GM23338 (cell line): Measurements from ENCODE around the gene ITCH.

Experiments used
- CREB1 ChIP-seq: fragments of 250-450 bp; sonication (Bioruptor Pico); IDR thresholded peaks from 2 replicates; pipeline ENCODE4 v1.5.0; 2020; ENCODE audit warnings: low read depth, mild to moderate bottlenecking, moderate library complexity
- CTCF ChIP-seq, 2 experiments: fragments of 200-600 bp in 1 of 2; sonication (generic) in 1 of 2; conservative IDR thresholded peaks; 2 replicates each; pipeline versions ENCODE4 v1.5.1 to v1.6.1; 2016 to 2017; ENCODE audit warnings: antibody characterized with exemption in 2 of 2, low read depth in 2 of 2, mild to moderate bottlenecking in 2 of 2, moderate library complexity in 1 of 2
- ETS1 ChIP-seq: IDR thresholded peaks from 2 replicates; pipeline ENCODE4 v1.6.1; 2016; ENCODE audit warnings: antibody characterized with exemption
- EZH2 ChIP-seq: fragments of 200-600 bp; sonication (generic); IDR thresholded peaks from one replicate; pipeline ENCODE4 v1.8.0; 2017; ENCODE audit warnings: antibody characterized with exemption, mild to moderate bottlenecking, low read depth; ENCODE audit not compliant: unreplicated experiment
- POLR2AphosphoS5 ChIP-seq: IDR thresholded peaks from 2 replicates; pipeline ENCODE4 v1.6.1; 2016; ENCODE audit warnings: antibody characterized with exemption, low read depth
- REST ChIP-seq: IDR thresholded peaks from one replicate; pipeline ENCODE4 v1.6.1; 2018; ENCODE audit warnings: antibody characterized with exemption; ENCODE audit not compliant: unreplicated experiment

GRCh38 chr20:34459209-34459897, 96.3 kb downstream of the ITCH start:
- TF ChIP-seq REST (no peak), POLR2AphosphoS5 (no peak), CTCF (conservative IDR thresholded peaks at IDR 0.05; ENCODE audit: low read depth in 2 of 2) (no peak), EZH2 (no peak), CREB1 (CRISPR knock-in tag) (no peak), ETS1 (no peak)
